Measurements from ENCODE around the gene RASSF1. TPM values are rescaled to one million over a fixed set of nuclear protein-coding genes. Genes with fewer than 3 reads are reported as not detected.

RASSF1 gene, protein sequence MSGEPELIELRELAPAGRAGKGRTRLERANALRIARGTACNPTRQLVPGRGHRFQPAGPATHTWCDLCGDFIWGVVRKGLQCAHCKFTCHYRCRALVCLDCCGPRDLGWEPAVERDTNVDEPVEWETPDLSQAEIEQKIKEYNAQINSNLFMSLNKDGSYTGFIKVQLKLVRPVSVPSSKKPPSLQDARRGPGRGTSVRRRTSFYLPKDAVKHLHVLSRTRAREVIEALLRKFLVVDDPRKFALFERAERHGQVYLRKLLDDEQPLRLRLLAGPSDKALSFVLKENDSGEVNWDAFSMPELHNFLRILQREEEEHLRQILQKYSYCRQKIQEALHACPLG
- 148 TPM for polyA plus RNA-seq (2013)

DNA sequence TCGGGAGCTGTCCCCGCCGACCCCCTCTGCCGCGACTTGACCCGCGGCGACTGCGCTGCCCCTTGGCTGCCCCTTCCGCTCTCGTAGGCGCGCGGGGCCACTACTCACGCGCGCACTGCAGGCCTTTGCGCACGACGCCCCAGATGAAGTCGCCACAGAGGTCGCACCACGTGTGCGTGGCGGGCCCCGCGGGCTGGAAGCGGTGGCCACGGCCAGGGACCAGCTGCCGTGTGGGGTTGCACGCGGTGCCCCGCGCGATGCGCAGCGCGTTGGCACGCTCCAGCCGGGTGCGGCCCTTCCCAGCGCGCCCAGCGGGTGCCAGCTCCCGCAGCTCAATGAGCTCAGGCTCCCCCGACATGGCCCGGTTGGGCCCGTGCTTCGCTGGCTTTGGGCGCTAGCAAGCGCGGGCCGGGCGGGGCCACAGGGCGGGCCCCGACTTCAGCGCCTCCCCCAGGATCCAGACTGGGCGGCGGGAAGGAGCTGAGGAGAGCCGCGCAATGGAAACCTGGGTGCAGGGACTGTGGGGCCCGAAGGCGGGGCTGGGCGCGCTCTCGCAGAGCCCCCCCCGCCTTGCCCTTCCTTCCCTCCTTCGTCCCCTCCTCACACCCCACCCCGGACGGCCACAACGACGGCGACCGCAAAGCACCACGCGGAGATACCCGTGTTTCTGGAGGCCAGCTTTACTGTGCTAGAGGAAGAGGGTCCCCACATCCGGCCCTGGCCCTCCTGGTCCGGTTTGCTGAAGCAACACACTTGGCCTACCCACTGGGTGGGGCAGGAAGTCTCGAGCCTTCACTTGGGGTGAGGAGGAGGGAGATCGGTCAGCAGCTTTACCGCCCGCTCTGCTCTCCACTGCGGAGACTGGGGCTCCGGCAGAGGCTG is at the start of gene RASSF1:
TSS of gene RASSF1 (minus strand) at position 389 of the 882 bp plus-strand sequence. CDS start at position 358, 31 bp downstream.
- Histone ChIP-seq H3K9me3 (ENCODE audit: control extremely low read depth in 1 of 5, control insufficient read depth in 4 of 5, insufficient read depth in 2 of 5, low read depth in 1 of 5, low read length in 4 of 5) (no peaks in the 10 kb centered on the region), H3K4me1 (ENCODE audit: control extremely low read depth in 1 of 4, control insufficient read depth in 4 of 4, insufficient read depth in 4 of 4, low read length in 3 of 4) (peaks cover 16 to 75% (median 74%) of the 10 kb centered on the region in 4 experiments), H3K4me3 (ENCODE audit: control insufficient read depth in 1 of 7, extremely low read depth in 1 of 7, insufficient read depth in 4 of 7, low read depth in 2 of 7, low read length in 6 of 7) (peak within 1 kb of the TSS; percentile 42 to 91 (median 73)), H3K27me3 (replicated peaks in 2 of 5; ENCODE audit: control insufficient read depth in 4 of 5, insufficient read depth in 5 of 5, low read length in 4 of 5) (no peaks in the 10 kb centered on the region), H3K36me3 (ENCODE audit: control insufficient read depth in 4 of 4, insufficient read depth in 4 of 4, low read length in 3 of 4) (peaks cover 0 to 11% (median 7%) of the 10 kb centered on the region in 4 experiments), H3K27ac (ENCODE audit: insufficient read depth in 1 of 2, low read depth in 1 of 2, low read length in 2 of 2, poor library complexity in 1 of 2, severe bottlenecking in 2 of 2) (peak within 1 kb of the TSS; percentile 93 to 97)
- ChIA-PET POLR2A (interaction anchor here (0.5 to 1.8 kb wide), 3 partner anchors 9 to 1656 kb away, joined by 3 to 7 read pairs (median 4); no protein-coding TSS in a partner anchor), CTCF (interaction anchor here (0.7 to 6.0 kb wide), 6 partner anchors 8 to 87 kb away, joined by 3 to 51 read pairs (median 3); partner anchors contain the start of genes CYB561D2 and NPRL2)
- peak in 2 of 3 donors; percentile 70 to 79 for DNase-seq
- 0% methylated on average over 77 of the region's 85 CpGs for WGBS (ENCODE audit: insufficient coverage)

DNA sequence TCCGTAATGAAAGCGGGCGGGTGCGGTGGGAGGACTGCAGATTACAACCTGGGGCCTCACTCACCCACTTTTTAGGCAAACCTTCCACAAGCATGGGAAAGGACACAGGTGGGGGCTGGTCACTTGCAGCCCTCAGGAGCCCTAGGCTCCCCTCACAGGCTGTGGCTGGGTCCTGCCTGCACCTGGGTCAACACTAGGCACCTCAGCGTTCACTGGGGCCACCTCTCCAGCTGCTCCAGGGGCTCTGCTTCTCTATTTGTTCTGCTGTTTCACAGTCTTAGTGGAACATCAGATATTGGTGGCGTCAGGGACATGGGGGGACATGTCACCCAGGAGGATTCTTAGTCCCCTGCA is 48.8 kb upstream of the RASSF1 start:
- Histone ChIP-seq H3K36me3 (ENCODE audit: control insufficient read depth in 4 of 4, insufficient read depth in 4 of 4, low read length in 3 of 4) (no peaks in the 10 kb centered on the region), H3K4me1 (ENCODE audit: control extremely low read depth in 1 of 4, control insufficient read depth in 4 of 4, insufficient read depth in 4 of 4, low read length in 3 of 4) (peaks cover 0 to 12% (median 9%) of the 10 kb centered on the region in 4 experiments), H3K27ac (ENCODE audit: insufficient read depth in 1 of 2, low read depth in 1 of 2, low read length in 2 of 2, poor library complexity in 1 of 2, severe bottlenecking in 2 of 2) (no peak overlapping the region), H3K27me3 (replicated peaks in 2 of 5; ENCODE audit: control insufficient read depth in 4 of 5, insufficient read depth in 5 of 5, low read length in 4 of 5) (peaks cover 0 to 2% (median 0%) of the 10 kb centered on the region in 5 experiments), H3K9me3 (ENCODE audit: control extremely low read depth in 1 of 5, control insufficient read depth in 4 of 5, insufficient read depth in 2 of 5, low read depth in 1 of 5, low read length in 4 of 5) (no peaks in the 10 kb centered on the region), H3K4me3 (ENCODE audit: control insufficient read depth in 1 of 7, extremely low read depth in 1 of 7, insufficient read depth in 4 of 7, low read depth in 2 of 7, low read length in 6 of 7) (no peak overlapping the region)
- ChIA-PET POLR2A (no interaction called here), CTCF (interaction anchor here (0.7 to 4.4 kb wide), 5 partner anchors 14 to 153 kb away, joined by 3 to 28 read pairs (median 4); partner anchors contain the start of gene ZMYND10)
- no peak for DNase-seq
- 96% methylated on average over 6 of the region's 6 CpGs for WGBS (ENCODE audit: insufficient coverage)

DNA sequence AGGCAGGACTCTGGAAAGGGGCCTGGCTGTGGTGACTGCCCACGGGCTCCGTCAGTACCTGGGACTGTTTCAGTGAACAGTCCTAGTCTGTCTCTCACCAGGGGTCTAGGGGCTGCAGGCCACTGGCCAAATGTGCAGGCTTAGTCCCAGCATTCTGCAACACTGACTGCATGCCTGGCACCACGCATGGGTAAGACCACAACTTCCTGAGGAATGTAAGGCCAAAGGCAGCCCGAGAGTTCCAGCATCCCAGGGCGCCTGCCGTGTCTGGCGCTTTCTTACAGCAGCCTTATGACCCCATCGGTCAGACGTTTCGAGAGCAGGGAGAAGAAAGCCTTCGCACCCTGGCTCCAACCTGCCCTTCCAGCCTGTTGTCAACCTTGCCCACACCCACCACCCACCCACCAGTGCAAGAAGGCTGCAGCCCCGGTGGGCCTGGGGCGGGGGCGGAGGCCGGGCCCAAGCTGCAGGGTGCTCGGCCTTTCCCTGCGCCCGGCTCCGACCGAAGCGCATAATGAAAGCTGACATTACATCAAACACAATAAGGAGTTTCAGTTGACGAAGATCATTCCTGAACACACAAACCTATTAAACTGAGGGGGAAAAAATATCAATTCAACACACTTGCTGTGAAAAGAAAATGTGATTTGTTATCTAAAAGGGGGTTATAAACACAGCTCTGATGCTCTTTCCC is 48.2 kb upstream of the RASSF1 start:
- H3K27me3 ChIP-seq (replicated peaks in 2 of 5; ENCODE audit: control insufficient read depth in 4 of 5, insufficient read depth in 5 of 5, low read length in 4 of 5) = peaks cover 0 to 2% (median 0%) of the 10 kb centered on the region in 5 experiments
- 81% methylated on average over 10 of the region's 22 CpGs for WGBS (ENCODE audit: insufficient coverage)
- DNase-seq = no peak
- POLR2A ChIA-PET = no interaction called here
- CTCF ChIA-PET = interaction anchor here (0.7 to 4.4 kb wide), 5 partner anchors 23 to 153 kb away, joined by 3 to 28 read pairs (median 4); partner anchors contain the start of gene ZMYND10
- H3K4me1 ChIP-seq (ENCODE audit: control extremely low read depth in 1 of 4, control insufficient read depth in 4 of 4, insufficient read depth in 4 of 4, low read length in 3 of 4) = peaks cover 0 to 12% (median 9%) of the 10 kb centered on the region in 4 experiments
- no peaks in the 10 kb centered on the region for H3K36me3 ChIP-seq (ENCODE audit: control insufficient read depth in 4 of 4, insufficient read depth in 4 of 4, low read length in 3 of 4)
- H3K27ac ChIP-seq (ENCODE audit: insufficient read depth in 1 of 2, low read depth in 1 of 2, low read length in 2 of 2, poor library complexity in 1 of 2, severe bottlenecking in 2 of 2) = no peak overlapping the region
- no peaks in the 10 kb centered on the region for H3K9me3 ChIP-seq (ENCODE audit: control extremely low read depth in 1 of 5, control insufficient read depth in 4 of 5, insufficient read depth in 2 of 5, low read depth in 1 of 5, low read length in 4 of 5)
- H3K4me3 ChIP-seq (ENCODE audit: control insufficient read depth in 1 of 7, extremely low read depth in 1 of 7, insufficient read depth in 4 of 7, low read depth in 2 of 7, low read length in 6 of 7) = no peak overlapping the region

DNA sequence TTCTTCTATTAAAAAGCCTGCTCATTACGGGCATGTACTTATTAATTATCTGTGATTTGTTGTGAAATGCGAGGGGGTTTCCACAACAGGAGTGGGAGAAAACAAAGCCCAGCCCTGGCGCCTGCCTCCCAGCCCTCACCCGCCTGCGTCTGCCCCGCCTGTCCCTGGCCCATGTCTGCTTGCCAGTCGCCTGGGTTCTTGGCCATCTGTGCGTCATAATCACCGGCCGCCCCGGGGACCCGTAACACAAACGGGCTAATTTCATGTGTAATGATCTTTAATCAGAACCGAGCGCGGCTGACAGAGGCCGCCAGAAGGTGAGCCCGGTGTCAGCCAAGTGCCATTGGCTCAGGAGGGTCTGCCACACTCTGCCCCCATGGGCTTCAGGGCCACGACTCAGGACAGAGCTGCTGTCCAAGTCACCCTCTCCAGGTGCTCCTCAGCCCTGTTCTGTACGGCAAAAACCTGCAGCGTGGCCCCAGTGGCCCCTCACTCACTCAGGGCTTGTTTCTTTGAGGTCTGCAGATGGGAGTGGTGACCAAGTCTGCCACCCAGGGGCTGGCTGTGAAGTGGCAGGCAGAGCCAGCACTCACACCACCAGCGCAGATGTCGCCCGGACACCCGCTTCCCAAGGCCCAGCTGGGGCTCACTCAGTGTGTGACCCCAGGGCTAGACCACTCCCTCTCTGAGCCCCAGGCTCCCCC is 47.5 kb upstream of the RASSF1 start:
- ChIA-PET POLR2A (no interaction called here), CTCF (interaction anchor here (0.9 to 4.4 kb wide), 5 partner anchors 27 to 42 kb away, joined by 4 to 28 read pairs (median 4); partner anchors contain the start of gene ZMYND10)
- Histone ChIP-seq H3K4me1 (ENCODE audit: control extremely low read depth in 1 of 4, control insufficient read depth in 4 of 4, insufficient read depth in 4 of 4, low read length in 3 of 4) (peaks cover 0 to 12% (median 9%) of the 10 kb centered on the region in 4 experiments), H3K36me3 (ENCODE audit: control insufficient read depth in 4 of 4, insufficient read depth in 4 of 4, low read length in 3 of 4) (no peaks in the 10 kb centered on the region), H3K27ac (ENCODE audit: insufficient read depth in 1 of 2, low read depth in 1 of 2, low read length in 2 of 2, poor library complexity in 1 of 2, severe bottlenecking in 2 of 2) (no peak overlapping the region), H3K4me3 (ENCODE audit: control insufficient read depth in 1 of 7, extremely low read depth in 1 of 7, insufficient read depth in 4 of 7, low read depth in 2 of 7, low read length in 6 of 7) (no peak overlapping the region), H3K9me3 (ENCODE audit: control extremely low read depth in 1 of 5, control insufficient read depth in 4 of 5, insufficient read depth in 2 of 5, low read depth in 1 of 5, low read length in 4 of 5) (no peaks in the 10 kb centered on the region), H3K27me3 (replicated peaks in 2 of 5; ENCODE audit: control insufficient read depth in 4 of 5, insufficient read depth in 5 of 5, low read length in 4 of 5) (peaks cover 0 to 2% (median 0%) of the 10 kb centered on the region in 5 experiments)
- DNase-seq = peak in 2 of 3 donors; percentile 40 to 42
- WGBS (ENCODE audit: insufficient coverage) = 83% methylated on average over 25 of the region's 25 CpGs

DNA sequence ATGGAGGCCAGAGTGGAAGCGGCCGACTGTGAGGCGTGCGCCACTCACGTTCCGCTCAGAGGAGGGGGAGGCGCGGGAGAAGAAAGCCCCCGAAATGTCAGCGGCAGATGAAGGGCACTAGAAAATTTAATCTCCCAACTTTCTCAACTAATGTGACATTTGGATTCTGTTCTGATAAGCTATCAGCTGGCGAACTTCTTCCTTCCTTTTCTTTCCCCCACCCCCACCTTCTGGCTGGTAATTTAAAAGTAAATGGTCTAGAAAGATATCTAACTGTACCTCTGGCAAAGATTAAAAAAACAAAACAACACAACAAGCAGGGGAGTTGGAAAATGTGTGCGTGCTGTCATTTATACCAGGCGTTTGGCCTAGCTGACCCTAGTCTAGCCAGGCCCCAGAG is 45.1 kb upstream of the RASSF1 start:
- ChIA-PET CTCF (interaction anchor here (0.7 to 2.8 kb wide), 6 partner anchors 11 to 164 kb away, joined by 3 to 16 read pairs (median 4); no protein-coding TSS in a partner anchor), POLR2A (no interaction called here)
- WGBS (ENCODE audit: insufficient coverage) = 36% methylated on average over 9 of the region's 13 CpGs

DNA sequence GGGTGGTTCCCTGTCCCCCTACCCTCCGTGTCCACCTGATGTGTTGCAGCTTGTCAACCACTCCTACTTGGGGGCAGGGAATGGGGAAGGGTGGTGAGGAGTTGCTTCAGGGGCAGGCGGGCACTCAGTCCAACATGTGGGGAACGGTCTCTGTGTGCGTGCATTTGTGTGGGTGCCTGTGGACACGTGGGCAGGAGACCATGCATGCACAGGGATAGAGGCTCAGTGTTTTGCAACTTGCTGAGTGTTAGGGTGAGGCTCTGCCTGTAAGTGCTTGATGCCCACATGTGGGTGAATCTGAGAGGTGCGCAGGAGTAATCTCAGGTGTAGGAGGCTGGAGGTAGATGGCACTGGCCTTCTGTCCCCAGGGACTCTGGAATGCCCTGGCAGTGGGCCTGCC is 43.1 kb upstream of the RASSF1 start:
- no peak overlapping the region for H3K4me3 ChIP-seq (ENCODE audit: control insufficient read depth in 1 of 7, extremely low read depth in 1 of 7, insufficient read depth in 4 of 7, low read depth in 2 of 7, low read length in 6 of 7)
- peaks cover 0 to 12% (median 7%) of the 10 kb centered on the region in 4 experiments for H3K4me1 ChIP-seq (ENCODE audit: control extremely low read depth in 1 of 4, control insufficient read depth in 4 of 4, insufficient read depth in 4 of 4, low read length in 3 of 4)
- no peaks in the 10 kb centered on the region for H3K36me3 ChIP-seq (ENCODE audit: control insufficient read depth in 4 of 4, insufficient read depth in 4 of 4, low read length in 3 of 4)
- H3K9me3 ChIP-seq (ENCODE audit: control extremely low read depth in 1 of 5, control insufficient read depth in 4 of 5, insufficient read depth in 2 of 5, low read depth in 1 of 5, low read length in 4 of 5) = no peaks in the 10 kb centered on the region
- H3K27ac ChIP-seq (ENCODE audit: insufficient read depth in 1 of 2, low read depth in 1 of 2, low read length in 2 of 2, poor library complexity in 1 of 2, severe bottlenecking in 2 of 2) = no peak overlapping the region
- ChIA-PET CTCF (interaction anchor here (0.8 kb wide), 1 partner anchor 36 kb away, joined by 3 read pairs; no protein-coding TSS in a partner anchor), POLR2A (no interaction called here)
- peaks cover 0 to 2% (median 0%) of the 10 kb centered on the region in 5 experiments for H3K27me3 ChIP-seq (replicated peaks in 2 of 5; ENCODE audit: control insufficient read depth in 4 of 5, insufficient read depth in 5 of 5, low read length in 4 of 5)
- DNase-seq = no peak
- WGBS (ENCODE audit: insufficient coverage) = 92% methylated on average over 5 of the region's 6 CpGs

More for the DNA sequence above, 45.1 kb upstream of the RASSF1 start:
- Histone ChIP-seq H3K27me3 (replicated peaks in 2 of 5; ENCODE audit: control insufficient read depth in 4 of 5, insufficient read depth in 5 of 5, low read length in 4 of 5) (peaks cover 0 to 2% (median 0%) of the 10 kb centered on the region in 5 experiments), H3K9me3 (ENCODE audit: control extremely low read depth in 1 of 5, control insufficient read depth in 4 of 5, insufficient read depth in 2 of 5, low read depth in 1 of 5, low read length in 4 of 5) (no peaks in the 10 kb centered on the region), H3K4me1 (ENCODE audit: control extremely low read depth in 1 of 4, control insufficient read depth in 4 of 4, insufficient read depth in 4 of 4, low read length in 3 of 4) (peaks cover 0 to 12% (median 7%) of the 10 kb centered on the region in 4 experiments), H3K27ac (ENCODE audit: insufficient read depth in 1 of 2, low read depth in 1 of 2, low read length in 2 of 2, poor library complexity in 1 of 2, severe bottlenecking in 2 of 2) (no peak overlapping the region), H3K4me3 (ENCODE audit: control insufficient read depth in 1 of 7, extremely low read depth in 1 of 7, insufficient read depth in 4 of 7, low read depth in 2 of 7, low read length in 6 of 7) (peak overlapping the region in 1 of 7 experiments; percentile 16), H3K36me3 (ENCODE audit: control insufficient read depth in 4 of 4, insufficient read depth in 4 of 4, low read length in 3 of 4) (no peaks in the 10 kb centered on the region)
- peak in 1 of 3 donors; percentile 27 for DNase-seq

All from common myeloid progenitor, CD34-positive (primary cell).